Liver (tissue), 9 donors: ENCODE data around the gene BLM. TPM values are rescaled to one million over a fixed set of nuclear protein-coding genes. Genes with fewer than 3 reads are reported as not detected.
A peak's percentile ranks its signal among the peaks of the same experiment; 100 is the strongest.

ENCODE experiments used
- DNase-seq: peaks from one replicate; pipeline ENCODE4 v3.0.0-alpha.2; 2017; ENCODE audit warnings: low spot score
- H3K27ac ChIP-seq, 2 donors: one replicate each; pipeline ENCODE4 v1.7.0; 2013; ENCODE audit warnings: inconsistent platforms in 2 of 2, low read length in 2 of 2, control low read depth in 1 of 2, low read depth in 1 of 2, mild to moderate bottlenecking in 1 of 2
- H3K27me3 ChIP-seq, 4 donors: one replicate each; pipeline versions ENCODE4 v1.6.1 to v1.7.0; 2013; ENCODE audit warnings: low read length in 3 of 4, inconsistent platforms in 1 of 4, mild to moderate bottlenecking in 1 of 4, moderate library complexity in 1 of 4; ENCODE audit not compliant: control insufficient read depth in 4 of 4, insufficient read depth in 4 of 4
- H3K36me3 ChIP-seq, 4 donors: one replicate each; pipeline versions ENCODE4 v1.6.1 to v1.7.0; 2013; ENCODE audit warnings: low read length in 3 of 4, mild to moderate bottlenecking in 3 of 4, low read depth in 1 of 4, moderate library complexity in 1 of 4; ENCODE audit not compliant: control insufficient read depth in 4 of 4, insufficient read depth in 3 of 4
- H3K4me1 ChIP-seq, 4 donors: one replicate each; pipeline versions ENCODE4 v1.6.1 to v1.7.0; 2013; ENCODE audit warnings: low read length in 3 of 4, mild to moderate bottlenecking in 3 of 4, moderate library complexity in 1 of 4; ENCODE audit not compliant: control insufficient read depth in 4 of 4, insufficient read depth in 4 of 4
- H3K4me3 ChIP-seq, 3 donors: one replicate each; pipeline versions ENCODE4 v1.6.1 to v1.7.0; 2013; ENCODE audit warnings: low read length in 3 of 3, control low read depth in 1 of 3, low read depth in 1 of 3, mild to moderate bottlenecking in 1 of 3
- H3K9ac ChIP-seq, 2 donors: one replicate each; pipeline ENCODE4 v1.7.0; 2013; ENCODE audit warnings: low read length in 2 of 2, mild to moderate bottlenecking in 2 of 2, moderate library complexity in 2 of 2, control low read depth in 1 of 2, low read depth in 1 of 2
- H3K9me3 ChIP-seq, 4 donors: one replicate each; pipeline versions ENCODE4 v1.6.1 to v1.7.0; 2013; ENCODE audit warnings: low read length in 3 of 4; ENCODE audit not compliant: control insufficient read depth in 4 of 4
- ATF3 ChIP-seq: IDR thresholded peaks from 2 replicates; pipeline ENCODE4 v1.6.1; 2016; ENCODE audit warnings: antibody characterized with exemption
- CTCF ChIP-seq: fragments of 150-350 bp; IDR thresholded peaks from 2 replicates; pipeline ENCODE4 v1.5.1; 2017; ENCODE audit warnings: improper control_type of control experiment, low read depth, low read length; ENCODE audit not compliant: missing input control
- EGR1 ChIP-seq, 2 donors: IDR thresholded peaks; 2 replicates each; pipeline ENCODE4 v1.6.1; 2016 to 2018; ENCODE audit warnings: antibody characterized with exemption in 2 of 2, low read depth in 2 of 2
- FOXA1 ChIP-seq: IDR thresholded peaks from 2 replicates; pipeline ENCODE4 v1.6.1; 2016; ENCODE audit warnings: antibody characterized with exemption
- FOXA2 ChIP-seq: IDR thresholded peaks from 2 replicates; pipeline ENCODE4 v1.6.1; 2016; ENCODE audit warnings: antibody characterized with exemption
- GABPA ChIP-seq, 2 donors: IDR thresholded peaks in 1 of 2; conservative IDR thresholded peaks in 1 of 2; 2 replicates each; pipeline ENCODE4 v1.6.1; 2016; ENCODE audit warnings: antibody characterized with exemption in 2 of 2, mild to moderate bottlenecking in 1 of 2, moderate library complexity in 1 of 2
- HNF4A ChIP-seq, 2 donors: conservative IDR thresholded peaks; 2 replicates each; pipeline ENCODE4 v1.6.1; 2016; ENCODE audit warnings: antibody characterized with exemption in 2 of 2, mild to moderate bottlenecking in 2 of 2
- HNF4G ChIP-seq: IDR thresholded peaks from 2 replicates; pipeline ENCODE4 v1.6.1; 2016; ENCODE audit warnings: antibody characterized with exemption
- JUND ChIP-seq, 2 donors: IDR thresholded peaks; 2 replicates each; pipeline ENCODE4 v1.6.1; 2016; ENCODE audit warnings: antibody characterized with exemption in 2 of 2
- MAX ChIP-seq: IDR thresholded peaks from 2 replicates; pipeline ENCODE4 v1.6.1; 2016; ENCODE audit warnings: antibody characterized with exemption
- NR2F2 ChIP-seq: IDR thresholded peaks from 2 replicates; pipeline ENCODE4 v1.6.1; 2016; ENCODE audit warnings: antibody characterized with exemption
- RAD21 ChIP-seq, 2 donors: IDR thresholded peaks; 2 replicates each; pipeline ENCODE4 v1.6.1; 2016; ENCODE audit warnings: antibody characterized with exemption in 2 of 2, mild to moderate bottlenecking in 2 of 2
- REST ChIP-seq: IDR thresholded peaks from 2 replicates; pipeline ENCODE4 v1.6.1; 2016; ENCODE audit warnings: antibody characterized with exemption, mild to moderate bottlenecking
- RXRA ChIP-seq, 2 donors: IDR thresholded peaks; 2 replicates each; pipeline ENCODE4 v1.6.1; 2017 to 2018; ENCODE audit warnings: antibody characterized with exemption in 2 of 2, mild to moderate bottlenecking in 1 of 2
- SP1 ChIP-seq: IDR thresholded peaks from 2 replicates; pipeline ENCODE4 v1.6.1; 2018; ENCODE audit warnings: antibody characterized with exemption, mild to moderate bottlenecking
- TAF1 ChIP-seq: conservative IDR thresholded peaks from 2 replicates; pipeline ENCODE4 v1.6.1; 2016; ENCODE audit warnings: antibody characterized with exemption, mild to moderate bottlenecking
- YY1 ChIP-seq: IDR thresholded peaks from 2 replicates; pipeline ENCODE4 v1.6.1; 2016; ENCODE audit warnings: antibody characterized with exemption, mild to moderate bottlenecking
- ZBTB33 ChIP-seq: IDR thresholded peaks from 2 replicates; pipeline ENCODE4 v1.6.1; 2016; ENCODE audit warnings: antibody characterized with exemption
- WGBS: extraction: QIAGEN DNeasy Blood & Tissue Kit; methylation state at CpG from one replicate; pipeline ENCODE4 v1.1.7; 2013; 5-methylcytosine and 5-hydroxymethylcytosine counted together
- polyA plus RNA-seq, 2 donors: library from polyadenylated mRNA; stranded (reverse) in 1 of 2; unstranded in 1 of 2; fragments of 200-250 nt in 1 of 2; fragments of >200 nt in 1 of 2; fragmentation: Nextera tagmentation in 1 of 2; extraction: Ambion mirVana in 1 of 2; gene quantifications; one replicate each; pipeline versions ENCODE4 v1.2.1 to v1.2.3, GENCODE V29; 2013 to 2015
- total RNA-seq, 2 donors: library from RNA; depleted of rRNA; stranded (reverse); fragments of >200 nt; gene quantifications; one replicate each; pipeline ENCODE4 v1.2.3, GENCODE V29; 2014
- donor health status: healthy.
- donor health status: healthy.
- donor health status: healthy.
- donor health status: healthy.
- donor health status: healthy.

Gene BLM
- total and polyA plus RNA-seq, 4 donors = 0.33 to 15.1 (median 0.41) TPM

GRCh38 chr15:90859234-90860131 is 142.3 kb downstream of the BLM start:
- H3K4me3 ChIP-seq = no peak overlapping the region
- no peaks in the 10 kb centered on the region for H3K36me3 ChIP-seq
- 22% methylated on average over 10 of the region's 10 CpGs for WGBS
- TF ChIP-seq HNF4G (peak; percentile 36), REST (peak; percentile 51), GABPA (IDR thresholded peaks at IDR 0.05 in 1 of 2, conservative IDR thresholded peaks at IDR 0.05 in 1 of 2) (peak in 1 of 2 donors; percentile 58), RAD21 (IDR thresholded peaks at IDR 0.05) (peak; percentile 87 to 89), NR2F2 (no peak), FOXA1 (peak; percentile 33), SP1 (peak; percentile 83), EGR1 (IDR thresholded peaks at IDR 0.05; ENCODE audit: low read depth in 2 of 2) (peak; percentile 59 to 67), HNF4A (conservative IDR thresholded peaks at IDR 0.05) (peak; percentile 62 to 70), MAX (peak; percentile 74), YY1 (peak; percentile 68), RXRA (IDR thresholded peaks at IDR 0.05) (peak; percentile 82 to 83), ZBTB33 (peak; percentile 56), TAF1 (peak; percentile 56), JUND (IDR thresholded peaks at IDR 0.05) (peak in 1 of 2 donors; percentile 45), FOXA2 (peak; percentile 60), ATF3 (no peak), CTCF (peak; percentile 79)
- no peak for DNase-seq
- no peaks in the 10 kb centered on the region for H3K9me3 ChIP-seq
- H3K27me3 ChIP-seq = no peaks in the 10 kb centered on the region
- H3K27ac ChIP-seq = peak overlapping the region; percentile 78 to 80
- H3K4me1 ChIP-seq = peaks cover 24 to 62% (median 50%) of the 10 kb centered on the region in 4 donors
- H3K9ac ChIP-seq = no peak overlapping the region
